ENCODE measurements around the gene CACNA1G.

CACNA1G gene

GRCh38 chr17:50520483-50520882 lies 40.0 kb upstream of the CACNA1G start:
- Histone ChIP-seq H3K4me3 (ENCODE audit: low read depth in 1 of 2, low read length in 2 of 2) (no peak overlapping the region), H3K9ac (ENCODE audit: low read depth in 1 of 2, low read length in 2 of 2) (no peak overlapping the region), H3K4me1 (ENCODE audit: control insufficient read depth in 1 of 2, insufficient read depth in 2 of 2, low read length in 2 of 2) (no peaks in the 10 kb centered on the region), H3K9me3 (ENCODE audit: control insufficient read depth in 1 of 2, low read length in 2 of 2) (no peaks in the 10 kb centered on the region), H3K36me3 (ENCODE audit: control insufficient read depth in 1 of 2, insufficient read depth in 2 of 2, low read length in 2 of 2) (no peaks in the 10 kb centered on the region), H3K27me3 (ENCODE audit: control insufficient read depth in 1 of 2, insufficient read depth in 2 of 2, low read length in 2 of 2) (no peaks in the 10 kb centered on the region), H3K27ac (ENCODE audit: low read depth, low read length) (no peak overlapping the region)

GRCh38 chr17:50521514-50521913 lies 39.0 kb upstream of the CACNA1G start:
- Histone ChIP-seq H3K27me3 (ENCODE audit: control insufficient read depth in 1 of 2, insufficient read depth in 2 of 2, low read length in 2 of 2) (no peaks in the 10 kb centered on the region), H3K4me1 (ENCODE audit: control insufficient read depth in 1 of 2, insufficient read depth in 2 of 2, low read length in 2 of 2) (no peaks in the 10 kb centered on the region), H3K4me3 (ENCODE audit: low read depth in 1 of 2, low read length in 2 of 2) (no peak overlapping the region), H3K36me3 (ENCODE audit: control insufficient read depth in 1 of 2, insufficient read depth in 2 of 2, low read length in 2 of 2) (no peaks in the 10 kb centered on the region), H3K9ac (ENCODE audit: low read depth in 1 of 2, low read length in 2 of 2) (no peak overlapping the region), H3K27ac (ENCODE audit: low read depth, low read length) (no peak overlapping the region), H3K9me3 (ENCODE audit: control insufficient read depth in 1 of 2, low read length in 2 of 2) (no peaks in the 10 kb centered on the region)

- Histone ChIP-seq H3K27me3 (ENCODE audit: control insufficient read depth in 1 of 2, insufficient read depth in 2 of 2, low read length in 2 of 2) (no peaks in the 10 kb centered on the region), H3K4me1 (ENCODE audit: control insufficient read depth in 1 of 2, insufficient read depth in 2 of 2, low read length in 2 of 2) (no peaks in the 10 kb centered on the region), H3K9me3 (ENCODE audit: control insufficient read depth in 1 of 2, low read length in 2 of 2) (no peaks in the 10 kb centered on the region), H3K4me3 (ENCODE audit: low read depth in 1 of 2, low read length in 2 of 2) (no peak overlapping the region), H3K9ac (ENCODE audit: low read depth in 1 of 2, low read length in 2 of 2) (no peak overlapping the region), H3K27ac (ENCODE audit: low read depth, low read length) (no peak overlapping the region), H3K36me3 (ENCODE audit: control insufficient read depth in 1 of 2, insufficient read depth in 2 of 2, low read length in 2 of 2) (no peaks in the 10 kb centered on the region)
Observed at GRCh38 chr17:50522766-50523165, 37.7 kb upstream of the CACNA1G start.

GRCh38 chr17:50523208-50523607 lies 37.3 kb upstream of the CACNA1G start:
- no peaks in the 10 kb centered on the region for H3K36me3 ChIP-seq (ENCODE audit: control insufficient read depth in 1 of 2, insufficient read depth in 2 of 2, low read length in 2 of 2)
- H3K27ac ChIP-seq (ENCODE audit: low read depth, low read length) = no peak overlapping the region
- no peaks in the 10 kb centered on the region for H3K4me1 ChIP-seq (ENCODE audit: control insufficient read depth in 1 of 2, insufficient read depth in 2 of 2, low read length in 2 of 2)
- no peaks in the 10 kb centered on the region for H3K27me3 ChIP-seq (ENCODE audit: control insufficient read depth in 1 of 2, insufficient read depth in 2 of 2, low read length in 2 of 2)
- H3K9ac ChIP-seq (ENCODE audit: low read depth in 1 of 2, low read length in 2 of 2) = no peak overlapping the region
- H3K9me3 ChIP-seq (ENCODE audit: control insufficient read depth in 1 of 2, low read length in 2 of 2) = no peaks in the 10 kb centered on the region
- no peak overlapping the region for H3K4me3 ChIP-seq (ENCODE audit: low read depth in 1 of 2, low read length in 2 of 2)

GRCh38 chr17:50524838-50525237 lies 35.7 kb upstream of the CACNA1G start:
- H3K4me1 ChIP-seq (ENCODE audit: control insufficient read depth in 1 of 2, insufficient read depth in 2 of 2, low read length in 2 of 2) = no peaks in the 10 kb centered on the region
- no peaks in the 10 kb centered on the region for H3K9me3 ChIP-seq (ENCODE audit: control insufficient read depth in 1 of 2, low read length in 2 of 2)
- no peak overlapping the region for H3K4me3 ChIP-seq (ENCODE audit: low read depth in 1 of 2, low read length in 2 of 2)
- H3K36me3 ChIP-seq (ENCODE audit: control insufficient read depth in 1 of 2, insufficient read depth in 2 of 2, low read length in 2 of 2) = no peaks in the 10 kb centered on the region
- no peak overlapping the region for H3K27ac ChIP-seq (ENCODE audit: low read depth, low read length)
- H3K9ac ChIP-seq (ENCODE audit: low read depth in 1 of 2, low read length in 2 of 2) = no peak overlapping the region
- peaks cover 0 to 3% of the 10 kb centered on the region in 2 donors for H3K27me3 ChIP-seq (ENCODE audit: control insufficient read depth in 1 of 2, insufficient read depth in 2 of 2, low read length in 2 of 2)

GRCh38 chr17:50527155-50527762 lies 33.3 kb upstream of the CACNA1G start:
- Histone ChIP-seq H3K4me1 (ENCODE audit: control insufficient read depth in 1 of 2, insufficient read depth in 2 of 2, low read length in 2 of 2) (peaks cover 9 to 12% of the 10 kb centered on the region in 2 donors), H3K9me3 (ENCODE audit: control insufficient read depth in 1 of 2, low read length in 2 of 2) (no peaks in the 10 kb centered on the region), H3K27me3 (ENCODE audit: control insufficient read depth in 1 of 2, insufficient read depth in 2 of 2, low read length in 2 of 2) (peaks cover 1 to 6% of the 10 kb centered on the region in 2 donors), H3K36me3 (ENCODE audit: control insufficient read depth in 1 of 2, insufficient read depth in 2 of 2, low read length in 2 of 2) (no peaks in the 10 kb centered on the region), H3K9ac (ENCODE audit: low read depth in 1 of 2, low read length in 2 of 2) (no peak overlapping the region), H3K4me3 (ENCODE audit: low read depth in 1 of 2, low read length in 2 of 2) (no peak overlapping the region), H3K27ac (ENCODE audit: low read depth, low read length) (no peak overlapping the region)

- Histone ChIP-seq H3K9ac (ENCODE audit: low read depth in 1 of 2, low read length in 2 of 2) (no peak overlapping the region), H3K9me3 (ENCODE audit: control insufficient read depth in 1 of 2, low read length in 2 of 2) (no peaks in the 10 kb centered on the region), H3K27ac (ENCODE audit: low read depth, low read length) (no peak overlapping the region), H3K4me1 (ENCODE audit: control insufficient read depth in 1 of 2, insufficient read depth in 2 of 2, low read length in 2 of 2) (peaks cover 14 to 16% of the 10 kb centered on the region in 2 donors), H3K4me3 (ENCODE audit: low read depth in 1 of 2, low read length in 2 of 2) (no peak overlapping the region), H3K36me3 (ENCODE audit: control insufficient read depth in 1 of 2, insufficient read depth in 2 of 2, low read length in 2 of 2) (no peaks in the 10 kb centered on the region), H3K27me3 (ENCODE audit: control insufficient read depth in 1 of 2, insufficient read depth in 2 of 2, low read length in 2 of 2) (peaks cover 7 to 11% of the 10 kb centered on the region in 2 donors)
Observed at GRCh38 chr17:50527949-50528474, 32.5 kb upstream of the CACNA1G start.

- Histone ChIP-seq H3K4me3 (ENCODE audit: low read depth in 1 of 2, low read length in 2 of 2) (no peak overlapping the region), H3K9me3 (ENCODE audit: control insufficient read depth in 1 of 2, low read length in 2 of 2) (no peaks in the 10 kb centered on the region), H3K27me3 (ENCODE audit: control insufficient read depth in 1 of 2, insufficient read depth in 2 of 2, low read length in 2 of 2) (peaks cover 7 to 16% of the 10 kb centered on the region in 2 donors), H3K4me1 (ENCODE audit: control insufficient read depth in 1 of 2, insufficient read depth in 2 of 2, low read length in 2 of 2) (peaks cover 19 to 33% of the 10 kb centered on the region in 2 donors), H3K36me3 (ENCODE audit: control insufficient read depth in 1 of 2, insufficient read depth in 2 of 2, low read length in 2 of 2) (no peaks in the 10 kb centered on the region), H3K27ac (ENCODE audit: low read depth, low read length) (no peak overlapping the region), H3K9ac (ENCODE audit: low read depth in 1 of 2, low read length in 2 of 2) (no peak overlapping the region)
Observed at GRCh38 chr17:50529849-50530248, 30.7 kb upstream of the CACNA1G start.

GRCh38 chr17:50531428-50532025 lies 29.0 kb upstream of the CACNA1G start:
- H3K4me1 ChIP-seq (ENCODE audit: control insufficient read depth in 1 of 2, insufficient read depth in 2 of 2, low read length in 2 of 2) = peaks cover 33 to 44% of the 10 kb centered on the region in 2 donors
- peaks cover 7 to 16% of the 10 kb centered on the region in 2 donors for H3K27me3 ChIP-seq (ENCODE audit: control insufficient read depth in 1 of 2, insufficient read depth in 2 of 2, low read length in 2 of 2)
- peaks cover 3 to 4% of the 10 kb centered on the region in 2 donors for H3K36me3 ChIP-seq (ENCODE audit: control insufficient read depth in 1 of 2, insufficient read depth in 2 of 2, low read length in 2 of 2)
- no peaks in the 10 kb centered on the region for H3K9me3 ChIP-seq (ENCODE audit: control insufficient read depth in 1 of 2, low read length in 2 of 2)
- H3K9ac ChIP-seq (ENCODE audit: low read depth in 1 of 2, low read length in 2 of 2) = peak overlapping the region in 1 of 2 donors; percentile 45
- no peak overlapping the region for H3K4me3 ChIP-seq (ENCODE audit: low read depth in 1 of 2, low read length in 2 of 2)
- H3K27ac ChIP-seq (ENCODE audit: low read depth, low read length) = no peak overlapping the region

- peaks cover 7 to 16% of the 10 kb centered on the region in 2 donors for H3K27me3 ChIP-seq (ENCODE audit: control insufficient read depth in 1 of 2, insufficient read depth in 2 of 2, low read length in 2 of 2)
- H3K4me1 ChIP-seq (ENCODE audit: control insufficient read depth in 1 of 2, insufficient read depth in 2 of 2, low read length in 2 of 2) = peaks cover 40 to 45% of the 10 kb centered on the region in 2 donors
- peak within 1 kb of the TSS; percentile 77 to 79 for H3K4me3 ChIP-seq (ENCODE audit: low read depth in 1 of 2, low read length in 2 of 2)
- no peaks in the 10 kb centered on the region for H3K9me3 ChIP-seq (ENCODE audit: control insufficient read depth in 1 of 2, low read length in 2 of 2)
- peak within 1 kb of the TSS; percentile 92 for H3K27ac ChIP-seq (ENCODE audit: low read depth, low read length)
- H3K36me3 ChIP-seq (ENCODE audit: control insufficient read depth in 1 of 2, insufficient read depth in 2 of 2, low read length in 2 of 2) = peaks cover 3 to 9% of the 10 kb centered on the region in 2 donors
- peak within 1 kb of the TSS; percentile 72 to 87 for H3K9ac ChIP-seq (ENCODE audit: low read depth in 1 of 2, low read length in 2 of 2)
Observed at GRCh38 chr17:50532452-50533024, 28.0 kb upstream of the CACNA1G start, which contains the start of gene EPN3. Gene EPN3, plus strand, starts transcription at chr17:50532735. Its CDS starts 3,822 bp downstream, at chr17:50536557.

Measured in duodenal mucosa (tissue), 2 donors.